Measurements from ENCODE around the gene AMPD3.

DNA sequence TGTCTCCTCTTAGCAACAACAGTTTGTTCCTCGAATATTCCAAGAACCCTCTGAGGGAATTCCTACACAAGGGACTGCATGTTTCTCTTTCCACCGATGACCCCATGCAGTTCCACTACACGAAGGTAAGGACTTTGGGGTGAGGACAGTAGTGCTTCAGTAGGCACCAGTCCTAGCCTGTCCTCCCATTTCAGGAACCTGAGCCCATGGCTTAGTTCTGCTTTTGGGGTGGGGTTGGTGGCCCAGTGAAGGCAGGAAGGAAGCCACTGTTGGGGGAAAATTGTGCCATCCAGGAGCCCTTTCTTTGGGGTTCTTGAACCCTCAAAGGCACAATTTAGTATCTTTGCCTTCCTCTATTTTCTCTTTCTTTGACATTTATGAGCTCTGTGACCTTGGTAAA, 47.7 kb downstream of the AMPD3 start:
- TF ChIP-seq, protein P1, sequence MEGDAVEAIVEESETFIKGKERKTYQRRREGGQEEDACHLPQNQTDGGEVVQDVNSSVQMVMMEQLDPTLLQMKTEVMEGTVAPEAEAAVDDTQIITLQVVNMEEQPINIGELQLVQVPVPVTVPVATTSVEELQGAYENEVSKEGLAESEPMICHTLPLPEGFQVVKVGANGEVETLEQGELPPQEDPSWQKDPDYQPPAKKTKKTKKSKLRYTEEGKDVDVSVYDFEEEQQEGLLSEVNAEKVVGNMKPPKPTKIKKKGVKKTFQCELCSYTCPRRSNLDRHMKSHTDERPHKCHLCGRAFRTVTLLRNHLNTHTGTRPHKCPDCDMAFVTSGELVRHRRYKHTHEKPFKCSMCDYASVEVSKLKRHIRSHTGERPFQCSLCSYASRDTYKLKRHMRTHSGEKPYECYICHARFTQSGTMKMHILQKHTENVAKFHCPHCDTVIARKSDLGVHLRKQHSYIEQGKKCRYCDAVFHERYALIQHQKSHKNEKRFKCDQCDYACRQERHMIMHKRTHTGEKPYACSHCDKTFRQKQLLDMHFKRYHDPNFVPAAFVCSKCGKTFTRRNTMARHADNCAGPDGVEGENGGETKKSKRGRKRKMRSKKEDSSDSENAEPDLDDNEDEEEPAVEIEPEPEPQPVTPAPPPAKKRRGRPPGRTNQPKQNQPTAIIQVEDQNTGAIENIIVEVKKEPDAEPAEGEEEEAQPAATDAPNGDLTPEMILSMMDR (IDR thresholded peaks at IDR 0.05 in 8 of 11, conservative IDR thresholded peaks at IDR 0.05 in 3 of 11), result no peak
- TF ChIP-seq POLR2A (IDR thresholded peaks at IDR 0.05), result no peak
